GM12878 (cell line): ENCODE data around the gene MT4. TPM values are rescaled to one million over a fixed set of nuclear protein-coding genes. Genes with fewer than 3 reads are reported as not detected.

ENCODE experiments used
- ATAC-seq: fragments of 200-7000 bp; cut with Tn5 transposase; 3 replicates; pipeline ENCODE4 v1.9.1; 2020; ENCODE audit warnings: mild to moderate bottlenecking, moderate library complexity
- BruUV-seq: library from RNA; stranded (reverse); fragments of 400-500 nt; replicated peaks from 2 replicates; lab custom pipeline; 2021; lab: Mats Ljungman, UMichigan
- CTCF ChIA-PET: fragments of 300-600 bp; sonication (Branson Sonifier 250); formaldehyde crosslinking; extraction: SDS; loops from one replicate; lab custom pipeline; 2021; ENCODE audit warnings: inconsistent platforms; lab: Yijun Ruan, JAX
- POLR2A ChIA-PET: fragments of 350-600 bp; formaldehyde crosslinking; extraction: SDS; loops from one replicate; lab custom pipeline; 2021; ENCODE audit warnings: inconsistent platforms; lab: Charles Lee
- RAD21 ChIA-PET: fragments of 300-600 bp; sonication (Branson Sonifier 250); formaldehyde crosslinking; loops from one replicate; lab custom pipeline; 2023; ENCODE audit warnings: antibody characterized with exemption; ENCODE audit not compliant: unreplicated experiment; lab: Charles Lee
- SMC1A ChIA-PET: fragments of 300-600 bp; sonication (Branson Sonifier 250); formaldehyde crosslinking; loops from one replicate; lab custom pipeline; 2023; ENCODE audit not compliant: unreplicated experiment, uncharacterized antibody; lab: Charles Lee
- DNase-seq: peaks from one replicate; pipeline ENCODE4 v3.0.0-alpha.2; 2011; ENCODE audit warnings: low read depth, low spot score
- FAIRE-seq: peaks from 3 replicates; lab custom pipeline; 2011; peaks lifted over from hg19 to GRCh38; lab: Jason Lieb, UNC
- H2AFZ ChIP-seq: 2 replicates; pipeline ENCODE4 v1.6.0; 2011; ENCODE audit warnings: low read depth, low read length, control low read depth; ENCODE audit not compliant: control insufficient read depth
- H3K27ac ChIP-seq: 2 replicates; pipeline ENCODE4 v1.5.1; 2011; ENCODE audit warnings: control low read depth; ENCODE audit not compliant: control insufficient read depth, insufficient read depth
- H3K27me3 ChIP-seq, 2 experiments: replicated peaks in 1 of 2; 2 replicates each; pipeline versions ENCODE4 v1.6.0 to v1.6.1; 2011; ENCODE audit warnings: low read length in 1 of 2; ENCODE audit not compliant: control insufficient read depth in 2 of 2, insufficient read depth in 2 of 2
- H3K36me3 ChIP-seq, 2 experiments: 2 replicates each; pipeline ENCODE4 v1.5.1; 2011; ENCODE audit warnings: low read length in 1 of 2; ENCODE audit not compliant: control insufficient read depth in 2 of 2, insufficient read depth in 2 of 2
- H3K4me1 ChIP-seq: 2 replicates; pipeline ENCODE4 v1.6.1; 2011; ENCODE audit warnings: mild to moderate bottlenecking, low read length, moderate library complexity, mixed read lengths; ENCODE audit not compliant: control insufficient read depth, insufficient read depth
- H3K4me2 ChIP-seq: 2 replicates; pipeline ENCODE4 v1.6.0; 2011; ENCODE audit warnings: control low read depth; ENCODE audit not compliant: control insufficient read depth, insufficient read depth
- H3K4me3 ChIP-seq: fragments of 200-600 bp; sonication (generic); 2 replicates; pipeline ENCODE4 v1.5.1; 2016
- H3K79me2 ChIP-seq: 2 replicates; pipeline ENCODE4 v1.6.0; 2011; ENCODE audit warnings: low read length; ENCODE audit not compliant: control insufficient read depth, insufficient read depth
- H3K9ac ChIP-seq: 2 replicates; pipeline ENCODE4 v1.8.0; 2011; ENCODE audit warnings: low read length, control low read depth, mixed read lengths; ENCODE audit not compliant: control insufficient read depth, insufficient read depth
- H3K9me3 ChIP-seq: replicated peaks from 3 replicates; pipeline ENCODE4 v1.5.1; 2011; ENCODE audit warnings: mild to moderate bottlenecking, low read length; ENCODE audit not compliant: control insufficient read depth, insufficient read depth
- H4K20me1 ChIP-seq: 2 replicates; pipeline ENCODE4 v1.6.0; 2011; ENCODE audit not compliant: control insufficient read depth, insufficient read depth
- DPF2 ChIP-seq: fragments of 450-650 bp; IDR thresholded peaks from 2 replicates; pipeline ENCODE4 v1.6.1; 2017; ENCODE audit warnings: mild to moderate bottlenecking
- E2F4 ChIP-seq: IDR thresholded peaks from 2 replicates; pipeline ENCODE4 v1.6.1; 2012; ENCODE audit warnings: low read depth, low read length, improper control_type of control experiment
- EGR1 ChIP-seq, 2 experiments: IDR thresholded peaks; 1 replicate in 1 of 2; 2 replicates in 1 of 2; pipeline ENCODE4 v1.6.1; 2011 to 2012; ENCODE audit warnings: low read depth in 2 of 2, low read length in 2 of 2, borderline replicate concordance in 1 of 2, mild to moderate bottlenecking in 1 of 2, moderate library complexity in 1 of 2
- IRF4 ChIP-seq: IDR thresholded peaks from 2 replicates; pipeline ENCODE4 v1.6.1; 2011; ENCODE audit warnings: low read depth, low read length
- JUNB ChIP-seq: IDR thresholded peaks from 2 replicates; pipeline ENCODE4 v1.6.1; 2016; ENCODE audit warnings: antibody characterized with exemption, mild to moderate bottlenecking
- NR2F1 ChIP-seq: fragments of 450-650 bp; conservative IDR thresholded peaks from 2 replicates; pipeline ENCODE4 v1.6.1; 2017; ENCODE audit warnings: mild to moderate bottlenecking
- PAX5 ChIP-seq: IDR thresholded peaks from 2 replicates; pipeline ENCODE4 v1.6.1; 2011; ENCODE audit warnings: low read depth, low read length, borderline replicate concordance
- RUNX3 ChIP-seq: IDR thresholded peaks from 2 replicates; pipeline ENCODE4 v1.6.1; 2012; ENCODE audit warnings: low read length, inconsistent platforms
- SIN3A ChIP-seq: IDR thresholded peaks from 2 replicates; pipeline ENCODE4 v1.6.1; 2012; ENCODE audit warnings: low read depth, low read length, improper control_type of control experiment
- SUPT20H ChIP-seq: IDR thresholded peaks from 2 replicates; pipeline ENCODE4 v1.6.1; 2011; ENCODE audit warnings: low read depth, mild to moderate bottlenecking, low read length, moderate library complexity, borderline replicate concordance; ENCODE audit not compliant: control insufficient read depth
- TBL1XR1 ChIP-seq: IDR thresholded peaks from 2 replicates; pipeline ENCODE4 v1.6.1; 2012; ENCODE audit warnings: low read depth, low read length, improper control_type of control experiment
- YY1 ChIP-seq: IDR thresholded peaks from 2 replicates; pipeline ENCODE4 v1.6.1; 2011; ENCODE audit warnings: low read depth, mild to moderate bottlenecking, low read length
- ZNF24 ChIP-seq: fragments of 450-650 bp; IDR thresholded peaks from 2 replicates; pipeline ENCODE4 v1.6.1; 2017; ENCODE audit warnings: antibody characterized with exemption, mild to moderate bottlenecking
- WGBS: methylation state at CpG from one replicate; pipeline ENCODE4 v1.1.6; 2016; ENCODE audit warnings: low lambda C conversion rate; ENCODE audit not compliant: insufficient replicate concordance, insufficient coverage; ENCODE audit errors: missing lambda C conversion rate; 5-methylcytosine and 5-hydroxymethylcytosine counted together
- in situ Hi-C: fragments of 300-500 bp; cut with MboI; formaldehyde crosslinking; loops from 9 replicates; pipeline ENCODE4 v1.14.3; 2018; ENCODE audit warnings: mixed read lengths
- intact Hi-C: fragments of 100-400 bp; cut with micrococcal nuclease; formaldehyde crosslinking; loops from one replicate; pipeline ENCODE4 v1.14.2; 2022; ENCODE audit not compliant: unreplicated experiment
- polyA plus RNA-seq, 11 experiments: library from polyadenylated mRNA; depleted of rRNA in 4 of 11; unstranded in 6 of 11; stranded (reverse) in 5 of 11; fragments of >200 nt; fragmentation: Nextera tagmentation in 4 of 11; fragmentation: Illumina TruSeq in 1 of 11; extraction: Ambion mirVana in 4 of 11; extraction: Trizol in 1 of 11; gene quantifications; 1 replicate in 1 of 11; 2 replicates in 10 of 11; pipeline versions ENCODE4 v1.2.1 to v1.2.3, GENCODE V29; 2011 to 2016; ENCODE audit warnings: inconsistent platforms in 2 of 11, missing spikeins in 2 of 11, low read depth in 1 of 11
- total RNA-seq, 4 experiments: library from RNA; depleted of rRNA in 3 of 4; stranded (reverse); fragments of >200 nt in 3 of 4; fragmentation: Illumina TruSeq in 1 of 4; extraction: Trizol in 1 of 4; gene quantifications; 2 replicates each; pipeline versions ENCODE4 v1.2.1 to v1.2.3, GENCODE V29; 2013 to 2021
- TF ChIP-seq, protein P1 (sequence below): fragments of 450-650 bp; IDR thresholded peaks from 2 replicates; pipeline ENCODE4 v1.6.1; 2017; ENCODE audit warnings: borderline replicate concordance

Gene MT4
- total and polyA plus RNA-seq, 10 of the 15 experiments (the other 5 are each of a cell fraction or from before 2014, with no cell fraction given): not detected

GRCh38 chr16:56606476-56607108 is 41.7 kb downstream of the MT4 start:
- 87% methylated on average over 8 of the region's 8 CpGs for WGBS
- BruUV-seq: no TSS peak
- no peaks in the 10 kb centered on the region for H3K9me3 ChIP-seq
- H3K4me1 ChIP-seq: peaks cover 25% of the 10 kb centered on the region
- no peak for FAIRE-seq
- H3K4me3 ChIP-seq: no peak overlapping the region
- no peak overlapping the region for H3K4me2 ChIP-seq
- intact Hi-C loops: no loop called here
- no peaks in the 10 kb centered on the region for H3K36me3 ChIP-seq
- ChIA-PET RAD21 (interaction anchor here (4.9 kb wide), 1 partner anchor 95 kb away, joined by 44 read pairs; no protein-coding TSS in a partner anchor), SMC1A (interaction anchor here (0.6 to 1.4 kb wide), 3 partner anchors 17 to 96 kb away, joined by 3 to 5 read pairs (median 3); partner anchors contain the start of gene MT3), POLR2A (no interaction called here), CTCF (interaction anchor here (1.2 to 10.0 kb wide), 2 partner anchors 89 to 95 kb away, joined by 3 to 77 read pairs; no protein-coding TSS in a partner anchor)
- in situ Hi-C loops: no loop called here
- H4K20me1 ChIP-seq: no peaks in the 10 kb centered on the region
- ATAC-seq: no peak
- no peaks in the 10 kb centered on the region for H3K79me2 ChIP-seq
- no peak overlapping the region for H3K9ac ChIP-seq
- no peak for DNase-seq
- H3K27me3 ChIP-seq: no peaks in the 10 kb centered on the region; a peak in 2 of 4 replicates
- H3K27ac ChIP-seq: no peak overlapping the region
- H2AFZ ChIP-seq: no peak overlapping the region
- TF ChIP-seq RUNX3: no peak
- TF ChIP-seq NR2F1: no peak
- TF ChIP-seq YY1: no peak
- TF ChIP-seq EGR1 (IDR thresholded peaks at IDR 0.05; ENCODE audit: borderline replicate concordance in 1 of 2, low read depth in 2 of 2, low read length in 2 of 2): no peak
- TF ChIP-seq JUNB: no peak
- no peak for TF ChIP-seq ZNF24
- TF ChIP-seq E2F4: no peak
- TF ChIP-seq TBL1XR1: no peak
- no peak for TF ChIP-seq PAX5
- TF ChIP-seq SIN3A: no peak
- no peak for TF ChIP-seq DPF2
- TF ChIP-seq SUPT20H: no peak
- TF ChIP-seq, protein P1, sequence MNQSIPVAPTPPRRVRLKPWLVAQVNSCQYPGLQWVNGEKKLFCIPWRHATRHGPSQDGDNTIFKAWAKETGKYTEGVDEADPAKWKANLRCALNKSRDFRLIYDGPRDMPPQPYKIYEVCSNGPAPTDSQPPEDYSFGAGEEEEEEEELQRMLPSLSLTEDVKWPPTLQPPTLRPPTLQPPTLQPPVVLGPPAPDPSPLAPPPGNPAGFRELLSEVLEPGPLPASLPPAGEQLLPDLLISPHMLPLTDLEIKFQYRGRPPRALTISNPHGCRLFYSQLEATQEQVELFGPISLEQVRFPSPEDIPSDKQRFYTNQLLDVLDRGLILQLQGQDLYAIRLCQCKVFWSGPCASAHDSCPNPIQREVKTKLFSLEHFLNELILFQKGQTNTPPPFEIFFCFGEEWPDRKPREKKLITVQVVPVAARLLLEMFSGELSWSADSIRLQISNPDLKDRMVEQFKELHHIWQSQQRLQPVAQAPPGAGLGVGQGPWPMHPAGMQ: no peak
- TF ChIP-seq IRF4: no peak
- TF ChIP-seq, all 136 proteins: peak for 0
